HCT116 (cell line): ENCODE results near the gene POU2AF1. TPM values are rescaled to one million over a fixed set of nuclear protein-coding genes. Genes with fewer than 3 reads are reported as not detected.

Experiments used
- ATAC-seq: fragments of 200-7000 bp; cut with Tn5 transposase; 2 replicates; pipeline ENCODE4 v1.9.1; 2020; ENCODE audit warnings: mild to moderate bottlenecking, moderate library complexity
- BruUV-seq: library from RNA; stranded (reverse); fragments of 400-500 nt; replicated peaks from 2 replicates; lab custom pipeline; 2021; lab: Mats Ljungman, UMichigan
- CTCF ChIA-PET: fragments of 300-600 bp; sonication (Branson Sonifier 250); formaldehyde crosslinking; loops from one replicate; lab custom pipeline; 2021; ENCODE audit warnings: antibody characterized with exemption; lab: Charles Lee
- POLR2A ChIA-PET: fragments of 300-600, 350-600 bp; sonication (Branson Sonifier 250); formaldehyde crosslinking; loops from one replicate; lab custom pipeline; 2021; ENCODE audit warnings: antibody characterized with exemption; lab: Charles Lee
- RAD21 ChIA-PET, 2 experiments: fragments of 300-600 bp; sonication (Branson Sonifier 250); formaldehyde crosslinking; loops; one replicate each; lab custom pipeline; 2023; ENCODE audit warnings: low total read pairs in 2 of 2; ENCODE audit not compliant: uncharacterized antibody in 2 of 2, unreplicated experiment in 2 of 2, low non-redundant PET in 1 of 2; lab: Charles Lee
- DNase-seq: peaks from one replicate; pipeline ENCODE4 v3.0.0-alpha.2; 2010; ENCODE audit warnings: low read depth, low spot score
- H2AFZ ChIP-seq: fragments of 200-600 bp; shearing (Covaris generic), sonication (generic); 2 replicates; pipeline ENCODE4 v1.6.1; 2017; ENCODE audit warnings: low read depth, mixed run types, mixed read lengths, antibody characterized with exemption, low read length; ENCODE audit not compliant: poor library complexity, severe bottlenecking
- H3K27ac ChIP-seq: 2 replicates; pipeline ENCODE4 v1.5.1; 2012; ENCODE audit warnings: low read depth, low read length
- H3K27me3 ChIP-seq: fragments of 200-600 bp; sonication (generic); 2 replicates; pipeline ENCODE4 v1.6.1; 2016; ENCODE audit warnings: mixed run types, low read length, mixed read lengths; ENCODE audit not compliant: insufficient read depth
- H3K36me3 ChIP-seq, 2 experiments: fragments of 200-500 bp in 1 of 2; fragments of 200-600 bp in 1 of 2; sonication (Bioruptor generic) in 1 of 2; sonication (generic) in 1 of 2; 2 replicates each; pipeline versions ENCODE4 v1.5.1 to v1.6.1; 2014 to 2016; ENCODE audit warnings: low read length in 2 of 2, inconsistent platforms in 1 of 2, mixed read lengths in 1 of 2, mixed run types in 1 of 2; ENCODE audit not compliant: insufficient read depth in 2 of 2, control insufficient read depth in 1 of 2
- H3K4me1 ChIP-seq, 2 experiments: fragments of 200-600 bp in 1 of 2; sonication (generic) in 1 of 2; 2 replicates each; pipeline versions ENCODE4 v1.5.1 to v1.6.1; 2012 to 2017; ENCODE audit warnings: low read length in 2 of 2, inconsistent platforms in 1 of 2, mild to moderate bottlenecking in 1 of 2, mixed read lengths in 1 of 2, mixed run types in 1 of 2, moderate library complexity in 1 of 2; ENCODE audit not compliant: insufficient read depth in 2 of 2, control insufficient read depth in 1 of 2
- H3K4me2 ChIP-seq: fragments of 200-600 bp; sonication (generic); 2 replicates; pipeline ENCODE4 v1.6.1; 2017; ENCODE audit warnings: mixed run types, low read length, mixed read lengths
- H3K4me3 ChIP-seq, 2 experiments: fragments of 200-600 bp in 1 of 2; sonication (generic) in 1 of 2; replicated peaks in 1 of 2; 2 replicates each; pipeline ENCODE4 v1.5.1; 2011 to 2016; ENCODE audit warnings: low read length in 2 of 2, control low read depth in 1 of 2, low read depth in 1 of 2, mild to moderate bottlenecking in 1 of 2, mixed read lengths in 1 of 2, mixed run types in 1 of 2
- H3K79me2 ChIP-seq: fragments of 200-600 bp; sonication (generic); 2 replicates; pipeline ENCODE4 v1.6.1; 2017; ENCODE audit warnings: mild to moderate bottlenecking, mixed run types, low read length, moderate library complexity, mixed read lengths; ENCODE audit not compliant: insufficient read depth
- H3K9ac ChIP-seq: fragments of 200-600 bp; sonication (generic); 2 replicates; pipeline ENCODE4 v1.6.1; 2016; ENCODE audit warnings: low read length, mixed read lengths
- H3K9me2 ChIP-seq: fragments of 200-600 bp; sonication (generic), shearing (Covaris generic); 2 replicates; pipeline ENCODE4 v1.6.1; 2017; ENCODE audit warnings: mixed run types, mild to moderate bottlenecking, moderate library complexity; ENCODE audit not compliant: insufficient read depth
- H3K9me3 ChIP-seq, 2 experiments: fragments of 200-500 bp in 1 of 2; fragments of 200-600 bp in 1 of 2; sonication (Bioruptor generic) in 1 of 2; sonication (generic) in 1 of 2; 2 replicates each; pipeline ENCODE4 v1.6.1; 2014 to 2017; ENCODE audit warnings: low read length in 2 of 2, mixed read lengths in 2 of 2, inconsistent platforms in 1 of 2, low read depth in 1 of 2, mild to moderate bottlenecking in 1 of 2, mixed run types in 1 of 2, moderate library complexity in 1 of 2; ENCODE audit not compliant: control insufficient read depth in 1 of 2, insufficient read depth in 1 of 2
- H4K20me1 ChIP-seq: fragments of 200-600 bp; sonication (generic), shearing (Covaris generic); 2 replicates; pipeline ENCODE4 v1.6.1; 2017; ENCODE audit warnings: mixed run types, mild to moderate bottlenecking, moderate library complexity; ENCODE audit not compliant: insufficient read depth
- CBX3 ChIP-seq: IDR thresholded peaks from 2 replicates; pipeline ENCODE4 v1.6.1; 2012; ENCODE audit warnings: low read depth
- CEBPB ChIP-seq: IDR thresholded peaks from 2 replicates; pipeline ENCODE4 v1.6.1; 2012; ENCODE audit warnings: low read depth
- EGR1 ChIP-seq: IDR thresholded peaks from 2 replicates; pipeline ENCODE4 v1.6.1; 2012; ENCODE audit warnings: low read depth
- ELF1 ChIP-seq: IDR thresholded peaks from 2 replicates; pipeline ENCODE4 v1.6.1; 2012; ENCODE audit warnings: low read depth, borderline replicate concordance
- EZH2 ChIP-seq: fragments of 200-600 bp; sonication (generic); IDR thresholded peaks from 2 replicates; pipeline ENCODE4 v1.6.1; 2017; ENCODE audit warnings: antibody characterized with exemption, mixed run types
- EZH2phosphoT487 ChIP-seq: fragments of 200-600 bp; IDR thresholded peaks from 2 replicates; pipeline ENCODE4 v1.6.1; 2018; ENCODE audit warnings: antibody characterized with exemption, borderline replicate concordance
- POLR2A ChIP-seq: IDR thresholded peaks from 2 replicates; pipeline ENCODE4 v1.7.0; 2011; ENCODE audit warnings: borderline replicate concordance; ENCODE audit not compliant: insufficient read depth, insufficient read length; ENCODE audit errors: extremely low read depth
- POLR2AphosphoS5 ChIP-seq: IDR thresholded peaks from 2 replicates; pipeline ENCODE4 v1.6.1; 2011; ENCODE audit warnings: mild to moderate bottlenecking, low read depth, low read length, moderate library complexity
- RAD21 ChIP-seq: IDR thresholded peaks from 2 replicates; pipeline ENCODE4 v1.6.1; 2012; ENCODE audit warnings: low read depth, mild to moderate bottlenecking
- REST ChIP-seq: IDR thresholded peaks from 2 replicates; pipeline ENCODE4 v1.6.1; 2012; ENCODE audit warnings: low read depth
- SIN3A ChIP-seq: IDR thresholded peaks from 2 replicates; pipeline ENCODE4 v1.6.1; 2012; ENCODE audit warnings: low read depth
- SRF ChIP-seq: IDR thresholded peaks from 2 replicates; pipeline ENCODE4 v1.6.1; 2012; ENCODE audit warnings: low read depth
- TCF7L2 ChIP-seq: IDR thresholded peaks from 2 replicates; pipeline ENCODE4 v1.7.0; 2011; ENCODE audit warnings: borderline replicate concordance, inconsistent platforms; ENCODE audit not compliant: insufficient read depth, insufficient read length; ENCODE audit errors: extremely low read depth
- YY1 ChIP-seq: IDR thresholded peaks from 2 replicates; pipeline ENCODE4 v1.6.1; 2011; ENCODE audit warnings: low read length, low read depth, moderate library complexity, mild to moderate bottlenecking; ENCODE audit not compliant: insufficient replicate concordance; ENCODE audit errors: extremely low read depth
- ZFX ChIP-seq: fragments of 450-650 bp; IDR thresholded peaks from 2 replicates; pipeline ENCODE4 v1.6.1; 2017
- ZNF274 ChIP-seq: fragments of 200-500 bp; sonication (Bioruptor generic); IDR thresholded peaks from 2 replicates; pipeline ENCODE4 v1.6.1; 2014; ENCODE audit warnings: mild to moderate bottlenecking, low read depth, low read length, inconsistent platforms
- intact Hi-C: fragments of 100-400 bp; cut with micrococcal nuclease; formaldehyde crosslinking; loops from 2 replicates; pipeline ENCODE4 v1.10.0; 2022
- total RNA-seq: library from RNA; stranded (reverse); gene quantifications from one replicate; pipeline ENCODE4 v1.2.1, GENCODE V29; 2021; ENCODE audit not compliant: unreplicated experiment
- TF ChIP-seq, protein P1 (sequence below): IDR thresholded peaks from 2 replicates; pipeline ENCODE4 v1.6.1; 2012
- TF ChIP-seq, protein P2 (sequence below): IDR thresholded peaks from 2 replicates; pipeline ENCODE4 v1.6.1; 2012

The POU2AF1 gene
- total RNA-seq, 1 experiment from 2014 or later, result 0.17 TPM

DNA sequence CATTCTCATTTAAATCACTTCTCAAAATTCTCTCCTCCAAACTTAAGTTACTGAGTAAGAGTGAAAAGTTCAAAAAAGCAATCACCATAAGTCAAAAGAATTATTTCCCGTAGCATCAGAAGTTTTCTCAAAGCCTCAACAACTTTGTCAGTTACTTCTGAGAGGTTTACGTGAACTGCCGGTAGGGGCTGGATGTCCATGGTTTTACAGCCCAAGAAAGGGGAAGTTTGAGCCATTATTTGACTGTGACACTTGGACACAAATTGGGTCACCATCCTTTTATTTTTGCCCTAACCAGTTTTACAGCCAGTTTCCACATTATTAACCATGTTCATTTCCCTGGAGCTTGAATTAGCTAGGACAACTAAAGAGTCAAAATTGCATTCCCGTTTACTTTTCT lies 73.2 kb downstream of the POU2AF1 start:
- Histone ChIP-seq H3K9ac (no peak overlapping the region), H3K79me2 (no peaks in the 10 kb centered on the region), H3K36me3 (no peaks in the 10 kb centered on the region), H3K4me1 (no peaks in the 10 kb centered on the region; a peak in 1 of 4 replicates), H3K4me2 (no peak overlapping the region), H4K20me1 (no peaks in the 10 kb centered on the region), H3K4me3 (no peak overlapping the region), H3K9me2 (no peaks in the 10 kb centered on the region), H2AFZ (no peak overlapping the region), H3K27me3 (peaks cover 46% of the 10 kb centered on the region), H3K27ac (no peak overlapping the region), H3K9me3 (no peaks in the 10 kb centered on the region)
- TF ChIP-seq REST (no peak), YY1 (no peak), RAD21 (no peak), EGR1 (no peak), CBX3 (no peak), ZNF274 (no peak), EZH2 (no peak), ZFX (no peak), EZH2phosphoT487 (no peak), POLR2A (no peak), SRF (no peak), TCF7L2 (no peak), CEBPB (no peak), ELF1 (no peak), SIN3A (no peak), POLR2AphosphoS5 (no peak)
- TF ChIP-seq, protein P1, sequence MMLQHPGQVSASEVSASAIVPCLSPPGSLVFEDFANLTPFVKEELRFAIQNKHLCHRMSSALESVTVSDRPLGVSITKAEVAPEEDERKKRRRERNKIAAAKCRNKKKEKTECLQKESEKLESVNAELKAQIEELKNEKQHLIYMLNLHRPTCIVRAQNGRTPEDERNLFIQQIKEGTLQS, result no peak
- TF ChIP-seq, protein P2, sequence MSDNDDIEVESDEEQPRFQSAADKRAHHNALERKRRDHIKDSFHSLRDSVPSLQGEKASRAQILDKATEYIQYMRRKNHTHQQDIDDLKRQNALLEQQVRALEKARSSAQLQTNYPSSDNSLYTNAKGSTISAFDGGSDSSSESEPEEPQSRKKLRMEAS, result no peak
- intact Hi-C loops, result no loop called here
- POLR2A ChIA-PET, result no interaction called here
- RAD21 ChIA-PET, result no interaction called here
- DNase-seq (no peak), ATAC-seq (no peak)
- BruUV-seq, result no TSS peak
- CTCF ChIA-PET, result no interaction called here
